SIG-M5 treated with dmso at 0.1 percent for 504 hours (cell line): ENCODE results near the gene SLC25A25.
"Not testable (repeated sequence)": the region's sequence is repeated elsewhere in the genome, so short reads cannot be mapped to it uniquely, and the experiment has no call there.

ENCODE experiments used
- DNase-seq: peaks from one replicate; lab custom pipeline; 2025; ENCODE audit not compliant: unreplicated experiment; lab: John Stamatoyannopoulos, UW

The SLC25A25 gene

DNA sequence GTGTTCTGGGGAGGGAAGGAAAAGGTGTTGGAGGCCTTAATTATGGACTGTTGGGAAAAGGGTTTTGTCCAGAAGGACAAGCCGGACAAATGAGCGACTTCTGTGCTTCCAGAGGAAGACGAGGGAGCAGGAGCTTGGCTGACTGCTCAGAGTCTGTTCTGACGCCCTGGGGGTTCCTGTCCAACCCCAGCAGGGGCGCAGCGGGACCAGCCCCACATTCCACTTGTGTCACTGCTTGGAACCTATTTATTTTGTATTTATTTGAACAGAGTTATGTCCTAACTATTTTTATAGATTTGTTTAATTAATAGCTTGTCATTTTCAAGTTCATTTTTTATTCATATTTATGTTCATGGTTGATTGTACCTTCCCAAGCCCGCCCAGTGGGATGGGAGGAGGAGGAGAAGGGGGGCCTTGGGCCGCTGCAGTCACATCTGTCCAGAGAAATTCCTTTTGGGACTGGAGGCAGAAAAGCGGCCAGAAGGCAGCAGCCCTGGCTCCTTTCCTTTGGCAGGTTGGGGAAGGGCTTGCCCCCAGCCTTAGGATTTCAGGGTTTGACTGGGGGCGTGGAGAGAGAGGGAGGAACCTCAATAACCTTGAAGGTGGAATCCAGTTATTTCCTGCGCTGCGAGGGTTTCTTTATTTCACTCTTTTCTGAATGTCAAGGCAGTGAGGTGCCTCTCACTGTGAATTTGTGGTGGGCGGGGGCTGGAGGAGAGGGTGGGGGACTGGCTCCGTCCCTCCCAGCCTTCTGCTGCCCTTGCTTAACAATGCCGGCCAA lies 40.4 kb downstream of the SLC25A25 start:
- no peak for DNase-seq

DNA sequence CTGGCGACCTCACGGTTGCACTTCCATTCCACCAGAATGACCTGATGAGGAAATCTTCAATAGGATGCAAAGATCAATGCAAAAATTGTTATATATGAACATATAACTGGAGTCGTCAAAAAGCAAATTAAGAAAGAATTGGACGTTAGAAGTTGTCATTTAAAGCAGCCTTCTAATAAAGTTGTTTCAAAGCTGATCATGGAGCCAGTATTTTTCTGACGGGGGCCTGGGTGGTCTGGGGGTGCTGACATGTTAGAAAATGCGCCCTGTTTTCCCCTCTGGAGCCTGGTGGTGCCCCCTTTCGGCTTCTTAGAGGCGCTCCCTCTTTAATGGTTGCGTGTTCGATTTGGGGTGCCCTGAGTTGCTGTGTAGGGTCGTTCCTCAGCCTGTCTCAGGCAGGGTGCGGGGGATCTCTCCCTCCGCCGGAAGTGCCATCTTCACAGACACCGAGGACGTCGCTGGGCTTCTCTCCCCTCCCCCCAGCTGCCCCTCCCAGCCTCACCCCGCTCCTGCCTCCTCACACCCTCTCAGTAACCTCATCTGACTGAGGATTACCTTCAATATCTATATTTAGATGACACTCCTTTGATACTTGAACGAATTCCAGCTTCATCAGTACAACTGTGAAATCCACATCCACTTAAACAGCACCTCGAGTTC lies 41.1 kb downstream of the SLC25A25 start:
- DNase-seq = no peak

DNA sequence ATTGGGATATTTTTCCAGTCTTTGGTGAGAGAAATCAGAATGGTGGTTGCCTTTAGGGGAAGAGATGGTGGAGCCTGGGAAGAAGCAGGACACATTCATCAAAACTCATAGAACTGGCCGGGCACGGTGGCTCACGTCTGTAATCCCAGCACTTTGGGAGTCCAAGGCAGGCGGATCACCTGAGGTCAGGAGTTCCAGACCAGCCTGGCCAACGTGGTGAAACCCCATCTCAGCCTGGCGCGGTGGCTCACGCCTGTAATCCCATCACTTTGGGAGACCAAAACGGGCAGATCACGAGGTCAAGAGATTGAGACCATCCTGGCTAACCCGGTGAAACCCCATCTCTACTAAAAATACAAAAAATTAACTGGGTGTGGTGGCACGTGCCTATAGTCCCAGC lies 43.7 kb downstream of the SLC25A25 start:
- DNase-seq = not testable (repeated sequence)

DNA sequence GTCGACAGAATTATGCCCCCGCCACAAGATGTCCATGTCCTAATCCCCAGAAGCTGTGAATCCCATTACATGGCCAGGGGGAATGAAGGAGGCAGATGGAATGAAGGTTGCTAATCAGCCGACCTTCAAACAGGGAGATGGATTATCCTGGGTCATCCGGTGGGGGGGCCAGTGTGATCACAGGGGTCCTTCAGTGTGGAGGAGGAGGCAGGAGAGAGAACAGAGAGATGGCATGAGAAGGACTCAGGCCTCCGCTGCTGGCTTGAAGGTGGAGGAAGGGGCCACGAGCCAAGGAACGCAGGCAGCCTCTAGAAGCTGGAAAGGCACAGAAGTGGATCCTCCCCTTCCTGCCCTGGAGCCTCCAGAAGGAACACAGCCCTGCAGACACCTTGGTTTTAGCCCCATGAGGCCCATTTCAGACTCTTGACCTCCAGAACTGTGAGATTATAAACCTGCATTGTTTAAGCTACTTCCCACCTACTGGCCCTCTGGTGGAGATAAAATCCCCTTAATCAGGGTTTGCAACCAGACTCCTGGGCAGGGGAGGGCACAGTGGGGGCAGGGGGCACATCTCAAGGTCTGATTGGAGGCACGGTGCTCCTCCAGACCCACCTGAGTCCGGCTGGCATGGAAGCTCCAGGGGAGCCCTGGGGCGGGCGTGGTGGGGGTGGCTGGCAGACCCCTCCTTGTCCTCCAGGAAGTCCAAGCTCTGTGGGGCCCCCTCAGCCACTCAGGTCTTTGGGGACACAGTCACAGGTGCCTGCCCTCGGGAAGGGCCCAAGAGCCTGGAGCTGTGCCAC lies 45.7 kb downstream of the SLC25A25 start:
- no peak for DNase-seq

DNA sequence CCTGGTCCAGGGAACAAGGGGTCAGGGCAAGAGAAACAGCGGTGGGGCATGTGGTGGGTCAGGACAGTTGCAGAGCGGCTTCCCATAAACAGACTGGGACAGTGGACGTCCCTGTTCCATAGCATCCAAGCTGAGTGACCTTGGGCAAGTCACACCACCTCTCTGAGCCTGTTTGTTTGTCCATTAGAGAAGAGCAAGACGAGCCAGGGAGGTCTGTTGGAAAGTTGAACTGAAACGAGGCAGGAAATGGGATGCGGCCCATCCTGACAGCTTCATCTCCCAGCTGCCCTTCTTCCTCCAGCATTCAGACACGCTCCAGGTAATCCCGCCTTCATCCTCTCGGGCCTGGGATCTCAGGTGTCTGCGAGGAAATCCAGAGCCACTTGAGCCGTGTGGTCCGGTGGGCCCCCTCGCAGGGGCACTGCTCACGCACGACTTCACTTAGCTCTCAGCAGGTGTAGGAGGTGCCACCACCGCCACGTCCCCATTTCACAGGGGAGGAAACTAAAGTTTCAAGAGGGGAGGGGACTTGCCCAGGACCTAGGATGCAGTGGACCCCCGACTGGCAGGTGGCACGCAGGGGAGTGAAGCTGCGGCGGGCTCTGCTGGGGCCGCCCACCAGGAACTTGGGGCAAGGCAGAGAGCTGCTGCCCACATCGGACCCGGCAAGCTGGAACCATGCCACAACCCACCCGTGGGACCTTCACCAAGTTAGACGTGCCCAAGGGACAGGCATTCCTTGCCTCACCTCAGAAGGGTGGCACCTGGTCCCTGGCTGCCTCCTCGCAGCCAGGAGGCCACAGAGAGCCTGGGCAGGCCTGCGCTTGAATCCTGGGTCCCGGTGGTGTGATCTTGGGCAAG lies 46.5 kb downstream of the SLC25A25 start:
- no peak for DNase-seq

DNA sequence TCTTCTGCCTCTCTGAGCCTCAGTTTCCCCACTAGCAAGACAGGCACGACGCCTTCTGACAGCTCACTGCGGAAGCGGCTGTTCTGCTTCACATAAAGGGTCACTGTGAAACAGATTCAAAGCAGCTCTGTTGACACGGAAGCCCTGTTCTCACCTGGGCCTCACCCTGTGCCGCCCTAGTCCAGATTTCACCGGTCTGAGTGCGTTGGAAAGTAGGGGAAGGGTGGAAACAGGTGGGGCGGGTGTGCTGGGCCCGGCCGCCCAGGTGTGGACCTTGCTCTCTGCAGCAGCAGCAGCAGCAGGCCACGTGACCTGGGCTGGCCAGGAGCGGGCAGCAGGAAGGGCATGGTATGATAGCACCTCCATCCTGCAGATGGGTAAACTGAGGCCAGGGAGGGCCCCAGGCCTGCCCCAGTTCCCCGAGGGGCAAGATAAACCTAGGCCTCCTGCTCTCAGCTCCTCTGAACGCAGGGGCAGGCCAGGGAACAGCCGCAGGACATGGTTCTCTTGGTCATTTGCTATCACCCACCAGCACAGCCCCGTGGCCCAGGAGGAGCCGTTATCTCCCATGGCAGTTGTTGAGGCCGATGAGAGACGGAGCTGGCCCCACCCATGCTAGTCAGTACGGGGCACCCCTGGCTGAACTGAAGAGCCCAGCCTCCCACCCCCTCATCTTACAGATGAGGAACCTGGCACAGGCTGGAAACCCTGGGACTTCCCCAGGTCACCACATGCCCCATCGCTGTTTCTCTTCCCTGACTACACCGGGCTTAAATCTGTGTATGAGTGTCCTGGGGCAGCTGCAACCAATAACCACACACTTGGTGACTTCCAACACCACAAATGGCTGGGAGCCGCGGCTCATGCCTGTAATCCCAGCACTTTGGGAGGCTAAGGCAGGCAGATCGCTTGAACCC lies 47.4 kb downstream of the SLC25A25 start:
- DNase-seq = no peak

DNA sequence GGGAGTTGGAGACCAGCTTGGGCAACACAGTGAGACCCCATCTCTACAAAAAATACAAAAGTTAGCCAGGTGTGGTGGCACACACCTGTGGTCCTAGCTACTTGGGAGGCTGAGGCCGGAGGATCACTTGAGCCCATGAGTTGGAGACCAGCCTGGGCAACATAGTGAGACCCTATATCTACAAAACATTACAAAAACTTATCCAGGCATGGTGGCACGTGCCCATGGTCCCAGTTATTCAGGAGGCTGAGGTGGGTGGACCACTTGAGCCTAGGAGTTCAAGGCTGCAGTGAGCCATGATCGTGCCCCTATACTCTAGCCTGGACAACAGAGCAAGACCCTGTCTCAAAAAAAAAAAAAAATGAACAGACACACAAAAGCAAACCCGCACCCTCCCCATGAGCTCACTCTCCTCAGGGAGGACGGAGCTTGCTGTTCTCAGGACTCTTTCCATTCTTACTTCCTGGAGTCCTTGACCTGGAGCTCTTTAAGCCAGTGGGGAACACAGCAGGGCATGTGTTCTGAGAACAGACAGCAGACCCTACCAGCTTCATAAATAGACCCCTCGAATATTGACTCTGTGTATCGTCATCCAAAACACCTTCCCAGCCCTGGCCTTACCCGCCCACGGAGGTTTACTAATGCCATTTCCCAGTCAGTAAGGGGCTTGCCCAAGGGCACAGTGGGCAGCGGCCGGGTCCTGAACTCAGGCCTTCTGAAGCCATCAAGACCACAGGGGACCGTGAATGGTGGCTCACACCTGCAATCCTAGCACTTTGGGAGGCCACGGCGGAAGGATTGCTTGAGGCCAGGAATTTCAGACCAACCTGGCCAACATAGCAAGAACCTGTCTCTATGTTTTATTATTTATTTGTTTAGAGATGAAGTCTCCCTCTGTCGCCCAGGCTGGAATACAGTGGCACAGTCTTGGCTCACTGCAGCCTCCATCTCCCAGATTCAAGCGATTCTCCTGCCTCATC lies 48.4 kb downstream of the SLC25A25 start:
- DNase-seq = no peak

DNA sequence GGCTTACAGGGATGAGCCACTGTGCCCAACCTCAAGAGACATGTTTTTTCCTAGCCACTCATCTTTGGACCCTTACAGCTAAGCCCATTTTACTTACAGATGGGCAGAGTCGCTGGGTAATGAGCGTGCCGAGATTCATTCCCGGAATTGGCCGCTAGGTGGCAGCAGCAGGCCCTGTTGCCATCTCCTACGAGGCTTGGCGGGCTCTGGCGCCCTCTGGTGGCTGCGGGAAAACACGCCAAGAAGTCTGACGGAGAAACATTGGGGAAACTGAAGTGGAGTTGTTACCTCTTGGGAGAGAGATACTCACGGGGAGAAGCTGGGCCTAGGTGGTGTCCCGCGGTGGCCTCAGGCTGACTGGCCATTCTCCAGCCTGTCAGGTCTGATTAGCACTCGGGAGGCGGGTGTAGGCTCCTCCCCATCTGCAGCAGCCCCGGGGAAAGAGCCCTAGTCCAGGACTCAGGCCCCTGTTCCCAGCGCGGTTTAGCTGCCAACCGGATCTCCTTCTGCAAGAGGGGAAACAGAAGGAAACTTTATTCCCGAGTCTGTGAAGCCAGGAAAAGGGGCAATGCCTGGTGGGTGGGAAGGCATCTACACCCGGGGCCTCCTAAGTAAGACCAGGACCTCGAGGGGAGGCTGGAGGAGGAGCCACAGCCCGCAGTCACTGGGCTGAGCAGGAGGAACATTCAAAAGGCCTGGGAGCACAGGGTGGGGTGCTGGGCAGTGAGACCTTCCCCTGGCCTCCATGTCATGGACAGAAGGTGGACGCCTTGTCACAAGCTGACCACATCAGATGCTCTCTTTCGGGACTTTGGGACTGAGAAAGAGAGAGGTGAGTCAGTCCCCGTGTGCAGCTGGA lies 49.8 kb downstream of the SLC25A25 start:
- peak; percentile 78 for DNase-seq

DNA sequence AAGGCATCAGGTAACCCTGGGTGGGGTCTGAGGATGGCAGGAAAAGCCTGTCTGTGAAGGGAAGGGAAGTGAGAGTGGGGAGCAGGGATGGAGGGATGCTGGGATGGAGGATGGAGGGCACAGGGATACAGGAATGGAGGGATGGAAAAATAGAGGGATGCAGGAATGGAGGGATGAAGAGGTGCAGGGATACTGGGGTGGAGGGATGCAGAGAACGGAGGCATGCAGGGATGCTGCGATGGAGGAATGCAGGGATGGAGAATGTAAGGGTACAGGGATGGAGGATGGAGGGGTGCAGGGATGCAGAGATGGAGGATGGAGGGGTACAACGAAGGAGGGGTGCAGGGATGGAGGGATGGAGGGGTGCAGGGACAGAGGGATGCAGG lies 50.4 kb downstream of the SLC25A25 start:
- no peak for DNase-seq

DNA sequence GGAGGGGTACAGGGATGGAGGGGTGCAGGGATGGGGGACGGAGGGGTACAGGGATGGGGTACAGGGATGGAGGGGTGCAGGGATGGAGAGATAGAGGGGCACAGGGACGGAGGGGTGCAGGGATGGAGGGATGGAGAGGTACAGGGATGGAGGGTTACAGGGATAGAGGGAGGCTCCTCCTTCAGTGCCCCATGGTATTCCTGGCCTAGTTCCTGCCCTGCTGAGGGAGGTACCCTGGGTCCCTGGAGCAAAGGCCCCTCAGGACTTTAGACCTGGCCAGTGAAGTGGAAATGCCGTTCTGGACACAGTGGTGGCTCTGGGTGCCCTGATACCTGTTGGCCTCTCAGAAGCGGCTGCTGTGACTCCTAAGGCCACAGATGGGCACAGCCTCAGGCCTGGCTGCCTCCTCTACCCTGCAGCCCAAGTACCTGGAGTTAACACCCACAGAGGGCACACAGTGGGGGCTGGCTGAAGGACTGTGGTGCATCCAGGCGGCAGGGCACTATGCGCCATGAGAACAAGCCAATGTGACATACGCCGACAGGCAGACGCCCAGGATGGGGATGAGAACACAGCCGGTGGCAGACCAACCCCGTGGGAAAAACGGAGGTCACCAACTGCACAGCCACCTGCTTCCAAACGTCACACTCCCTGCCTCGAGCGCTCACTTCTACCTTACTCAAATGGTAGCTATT lies 51.1 kb downstream of the SLC25A25 start:
- no peak for DNase-seq

DNA sequence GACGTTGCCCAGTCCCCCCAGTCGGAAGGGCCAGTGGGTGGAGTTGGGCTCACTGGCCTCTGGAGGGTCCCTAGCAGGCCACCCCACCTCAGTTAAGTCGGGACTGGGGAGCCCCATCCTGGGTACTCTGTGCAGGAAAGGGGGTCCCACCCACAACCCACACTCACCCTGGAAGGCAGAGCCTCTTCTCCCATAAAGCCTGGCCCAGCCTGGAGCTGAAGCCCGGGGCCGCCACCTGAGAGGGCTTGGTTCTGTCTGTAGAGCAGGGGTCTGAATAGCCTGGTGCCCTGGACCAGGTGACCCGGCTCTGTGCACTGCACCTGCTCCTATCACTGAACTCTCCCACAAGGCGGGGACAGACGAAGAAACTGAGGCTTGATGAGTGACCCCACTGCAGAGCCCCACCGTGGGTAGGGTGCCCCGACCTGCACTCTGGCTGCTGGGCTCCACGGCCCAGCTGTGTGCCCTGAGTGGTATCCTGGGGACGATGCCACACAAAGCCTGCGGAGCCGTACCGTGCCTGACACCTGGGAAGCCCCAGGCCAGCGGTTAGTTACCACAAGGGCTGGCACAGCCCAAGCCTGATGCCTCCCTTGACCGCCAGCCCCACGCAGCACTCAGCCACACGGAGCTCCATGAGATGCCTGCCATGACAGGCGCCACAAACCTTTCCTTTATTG lies 52.2 kb downstream of the SLC25A25 start:
- no peak for DNase-seq

DNA sequence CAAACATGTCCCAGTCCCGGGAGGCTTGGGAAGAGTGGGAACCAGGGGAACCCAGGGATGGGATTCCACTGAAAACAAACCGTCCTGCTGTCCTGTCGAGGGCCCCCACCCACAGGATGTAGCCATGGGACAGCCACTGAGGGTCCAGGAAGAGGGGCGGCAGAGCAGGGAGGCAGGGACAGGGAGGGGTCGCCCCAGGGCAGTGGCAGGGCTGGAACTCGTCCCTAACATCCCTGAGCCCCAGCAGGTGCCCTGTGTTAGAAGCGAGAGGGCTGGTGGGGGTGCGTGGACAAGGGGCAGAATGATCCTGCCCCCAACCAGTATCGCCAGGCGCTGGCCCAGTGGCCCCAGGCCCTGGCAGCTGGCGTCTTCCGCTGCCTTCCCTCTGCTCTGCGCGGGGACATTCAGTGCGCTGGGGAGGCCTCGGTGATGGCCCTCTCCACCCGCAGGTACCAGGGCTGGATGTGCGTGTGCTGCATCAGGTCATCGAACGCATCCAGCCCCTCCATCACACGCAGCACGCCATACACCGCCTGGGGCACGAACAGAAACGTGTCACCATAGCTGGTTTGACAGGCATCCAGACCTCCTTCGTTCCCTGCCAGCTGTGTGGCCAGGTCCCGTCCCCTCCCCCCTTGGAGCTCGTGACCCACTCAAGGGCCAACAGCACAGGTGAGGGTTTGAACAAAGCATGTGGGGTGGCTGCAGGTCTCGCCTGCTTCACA lies 52.9 kb downstream of the SLC25A25 start:
- DNase-seq = no peak

DNA sequence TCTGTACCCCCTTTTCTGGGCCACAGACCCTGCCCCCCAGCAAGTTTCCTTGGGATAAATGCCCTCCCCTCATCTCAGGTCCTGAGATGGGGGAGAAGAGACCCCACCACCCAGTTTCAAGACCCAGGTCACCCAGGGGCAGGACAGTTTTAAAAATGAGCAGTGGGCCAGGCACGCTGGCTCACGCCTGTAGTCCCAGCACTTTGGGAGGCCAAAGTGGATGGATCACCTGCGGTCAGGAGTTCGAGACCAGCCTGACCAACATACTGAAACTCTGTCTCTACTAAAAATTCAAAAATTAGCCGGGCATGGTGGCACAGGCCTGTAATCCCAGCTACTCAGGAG lies 53.4 kb downstream of the SLC25A25 start:
- DNase-seq = no peak

DNA sequence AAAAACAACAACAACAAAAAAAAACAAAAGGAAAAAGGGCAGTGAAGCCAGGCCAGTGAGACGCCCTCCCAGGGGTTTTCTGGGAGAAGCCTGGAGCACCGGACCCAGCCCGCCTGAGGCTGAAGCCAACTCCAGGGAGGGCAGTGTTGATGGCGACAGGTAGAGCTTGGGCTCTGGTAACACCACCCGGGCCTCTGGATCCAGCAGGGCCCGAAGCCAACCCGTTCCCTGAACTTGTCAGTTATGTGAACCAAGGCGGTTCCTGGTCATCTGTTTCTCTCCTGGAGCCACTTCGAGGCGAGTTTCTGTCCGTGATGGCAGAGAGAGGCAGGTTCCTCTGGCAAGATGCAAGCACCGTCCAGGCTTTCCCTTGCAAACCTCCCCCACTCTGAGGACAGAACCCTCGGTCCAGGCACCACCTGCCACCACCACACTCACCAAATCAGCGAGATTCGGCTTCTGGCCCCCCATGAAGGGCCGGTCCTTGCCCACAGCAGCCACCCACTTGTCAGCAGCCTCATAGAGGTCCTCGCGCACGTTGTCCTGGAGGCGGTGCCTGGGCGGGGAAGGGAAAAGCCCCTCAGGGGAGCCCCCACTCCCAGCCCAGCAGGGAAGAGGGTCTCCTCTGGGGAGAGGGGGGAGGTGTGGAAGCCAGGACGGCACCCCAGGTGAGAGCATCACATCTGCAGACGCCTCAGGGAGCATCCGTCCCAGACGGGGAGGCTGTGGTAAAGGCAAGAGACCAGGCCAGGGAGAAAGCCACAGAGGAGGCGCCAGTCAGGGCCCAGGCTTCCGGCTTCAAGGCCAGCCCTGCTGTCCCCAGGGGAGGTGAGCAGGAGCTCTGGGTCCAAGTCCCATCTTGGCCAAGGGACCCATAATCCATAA lies 54.1 kb downstream of the SLC25A25 start:
- DNase-seq = no peak

DNA sequence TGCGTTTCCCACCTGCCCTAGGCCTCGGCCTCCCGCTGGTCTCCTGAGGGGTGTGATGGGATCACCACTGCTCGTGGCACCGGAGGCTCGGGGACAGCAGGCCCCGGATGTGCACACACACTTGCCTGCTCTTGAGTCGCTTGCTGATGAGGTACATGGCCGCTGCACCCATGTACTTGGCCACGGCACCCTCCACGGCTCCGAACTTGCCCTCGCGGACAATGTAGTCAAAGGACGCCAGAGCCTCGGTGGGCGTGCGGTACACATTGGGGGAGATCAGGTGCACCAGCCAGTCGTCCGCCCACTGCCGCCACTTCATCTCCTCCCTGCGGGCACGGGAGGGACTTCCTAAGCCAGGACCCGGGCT lies 54.8 kb downstream of the SLC25A25 start:
- DNase-seq = no peak
